CD1c-positive myeloid dendritic cell (primary cell): ENCODE results near the gene SLC23A1.

Source experiments
- DNase-seq: peaks from one replicate; pipeline ENCODE4 v3.0.0-alpha.2; 2016; ENCODE audit errors: extremely low spot score

The SLC23A1 gene

DNA sequence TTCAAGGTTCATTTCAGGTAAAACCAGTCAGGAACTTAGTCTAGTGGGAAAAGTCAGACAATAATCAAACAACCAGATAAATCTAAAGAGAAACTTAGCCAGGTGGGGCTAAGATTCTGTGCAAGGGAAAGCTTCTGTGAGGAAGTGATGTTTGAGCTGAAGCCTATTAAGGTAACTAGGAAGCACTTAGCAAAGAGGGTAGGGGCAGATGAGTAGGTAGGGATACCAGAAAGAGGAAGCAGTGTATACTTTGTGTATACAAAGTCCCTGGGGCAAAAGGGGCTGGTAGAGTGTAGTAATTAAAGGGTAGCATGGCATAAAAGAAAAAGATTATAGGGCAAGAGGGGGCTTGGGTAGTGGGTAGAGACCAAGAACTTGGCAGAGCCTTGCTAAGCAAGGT, 24.4 kb upstream of the SLC23A1 start:
- DNase-seq = no peak

DNA sequence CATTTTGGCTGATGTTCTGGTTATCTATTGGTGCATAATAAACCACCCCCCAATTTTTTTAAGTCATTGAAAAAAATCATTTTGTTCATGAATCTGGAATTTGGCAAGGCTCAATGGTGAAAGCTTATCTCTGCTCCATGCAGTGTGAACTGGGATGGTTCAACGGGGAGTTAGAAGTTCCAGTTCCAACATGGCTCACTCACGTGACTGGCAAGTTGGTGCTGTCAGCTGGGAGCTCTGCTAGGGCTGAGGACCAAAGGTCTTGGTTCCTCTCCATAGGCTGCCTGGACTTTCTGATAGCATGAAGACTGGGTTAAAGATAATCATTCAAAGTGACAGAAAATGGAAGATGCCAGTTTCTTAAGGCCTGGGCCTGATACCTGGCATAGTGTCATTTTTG, 23.9 kb upstream of the SLC23A1 start:
- no peak for DNase-seq

GRCh38 chr5:139404484-139404840, 21.4 kb upstream of the SLC23A1 start:
- no peak for DNase-seq

DNA sequence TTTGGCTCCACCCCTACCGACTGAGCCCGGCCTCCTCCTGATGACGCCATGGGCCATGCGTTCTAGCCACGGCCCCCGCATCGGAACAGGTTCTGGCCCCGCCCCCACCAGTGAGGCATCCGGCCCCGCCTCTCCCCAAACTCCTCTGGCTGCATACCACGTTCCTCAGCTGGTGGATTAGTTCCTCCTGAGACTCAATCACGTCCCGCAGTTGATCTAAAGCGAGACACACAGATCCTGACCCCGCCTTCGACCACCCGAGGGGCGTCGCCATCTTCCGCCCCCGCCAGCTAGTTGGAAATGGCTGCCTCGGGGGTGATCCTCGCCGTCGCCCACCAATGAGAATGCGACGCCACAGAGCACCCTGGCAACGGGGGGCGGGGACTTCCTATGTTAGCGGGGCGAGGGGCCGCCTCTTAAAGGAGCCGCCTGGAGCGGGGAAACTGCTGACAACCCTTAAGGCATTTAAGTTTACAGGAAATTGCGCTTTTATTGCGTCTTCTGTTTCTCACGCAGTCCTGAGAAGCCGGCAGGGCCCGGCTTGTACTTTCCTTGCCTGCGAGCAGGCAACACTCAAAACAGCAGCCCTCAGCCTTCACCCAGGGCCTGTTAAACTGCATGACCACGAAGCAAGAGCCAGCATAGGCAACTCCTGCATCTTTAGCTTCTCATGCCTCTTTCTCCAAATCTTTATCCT, 20.8 kb upstream of the SLC23A1 start, which contains the start of gene SPATA24:
TSS of gene SPATA24 (minus strand) at position 303 of the 697 bp plus-strand sequence. CDS start at position 274, 29 bp downstream.
- peak; percentile 99 for DNase-seq

GRCh38 chr5:139403418-139403786, 20.3 kb upstream of the SLC23A1 start:
- no peak for DNase-seq

GRCh38 chr5:139402561-139403158, 19.6 kb upstream of the SLC23A1 start:
- peak; percentile 29 for DNase-seq

DNA sequence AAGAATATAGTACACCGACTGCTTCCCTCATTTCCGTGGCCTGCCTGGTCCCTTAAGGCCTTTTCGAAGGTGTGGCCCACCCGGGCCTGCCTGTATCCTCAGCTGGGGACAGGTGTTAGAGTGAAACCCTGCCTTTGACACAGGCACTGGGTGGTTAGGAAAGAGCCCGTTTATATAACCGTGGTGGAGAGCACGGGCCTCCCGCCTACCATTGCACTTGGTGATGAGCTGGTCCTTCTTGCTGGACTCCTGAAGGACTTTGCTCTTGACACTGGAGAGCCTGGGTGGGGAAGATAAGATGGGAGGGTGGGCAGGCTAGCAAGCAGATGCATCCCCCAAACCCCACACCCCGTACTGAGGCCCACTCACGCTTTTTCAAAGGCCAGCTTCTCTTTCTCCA, 18.4 kb upstream of the SLC23A1 start:
- no peak for DNase-seq

GRCh38 chr5:139399501-139400121, 16.5 kb upstream of the SLC23A1 start:
- DNase-seq = no peak

DNA sequence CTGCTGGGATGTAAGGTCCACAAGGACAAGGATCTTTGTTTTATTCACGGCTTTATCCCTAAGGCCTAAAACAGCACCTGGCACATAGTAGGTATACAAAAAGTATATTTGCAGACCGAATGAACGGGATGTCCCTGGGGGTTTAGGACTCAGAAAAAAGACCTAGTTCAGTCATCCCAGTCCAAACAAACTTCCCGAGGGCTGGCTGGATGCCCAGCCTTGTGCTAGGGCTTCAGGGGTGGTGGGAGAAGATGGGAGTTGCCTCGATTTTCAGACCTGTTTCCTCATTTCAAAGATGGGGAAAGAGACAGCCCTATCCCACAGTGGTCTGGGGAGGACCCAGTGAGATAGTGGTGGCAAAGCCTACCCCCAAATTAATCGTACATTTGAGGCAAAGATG, 14.8 kb upstream of the SLC23A1 start:
- no peak for DNase-seq

DNA sequence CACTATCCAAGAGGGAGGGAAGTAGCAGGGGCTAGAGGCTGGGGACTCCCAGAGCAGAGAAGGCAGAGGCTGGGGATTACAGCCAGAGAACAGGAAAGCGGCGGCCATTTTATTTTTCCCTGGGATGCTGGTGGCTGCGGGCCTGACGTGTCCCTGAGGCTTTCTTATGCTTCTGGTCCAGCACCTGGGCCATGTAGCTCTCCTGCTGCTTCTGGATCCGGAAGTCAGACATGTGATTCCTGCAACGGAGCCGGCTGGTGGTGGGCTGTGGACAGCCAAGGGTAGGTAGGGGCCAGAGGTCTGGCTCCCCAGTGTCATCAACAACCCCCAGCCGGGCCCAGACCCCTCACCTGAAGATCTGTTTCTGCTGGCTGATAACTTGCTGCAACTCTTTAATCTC, 13.6 kb upstream of the SLC23A1 start:
- DNase-seq = no peak

DNA sequence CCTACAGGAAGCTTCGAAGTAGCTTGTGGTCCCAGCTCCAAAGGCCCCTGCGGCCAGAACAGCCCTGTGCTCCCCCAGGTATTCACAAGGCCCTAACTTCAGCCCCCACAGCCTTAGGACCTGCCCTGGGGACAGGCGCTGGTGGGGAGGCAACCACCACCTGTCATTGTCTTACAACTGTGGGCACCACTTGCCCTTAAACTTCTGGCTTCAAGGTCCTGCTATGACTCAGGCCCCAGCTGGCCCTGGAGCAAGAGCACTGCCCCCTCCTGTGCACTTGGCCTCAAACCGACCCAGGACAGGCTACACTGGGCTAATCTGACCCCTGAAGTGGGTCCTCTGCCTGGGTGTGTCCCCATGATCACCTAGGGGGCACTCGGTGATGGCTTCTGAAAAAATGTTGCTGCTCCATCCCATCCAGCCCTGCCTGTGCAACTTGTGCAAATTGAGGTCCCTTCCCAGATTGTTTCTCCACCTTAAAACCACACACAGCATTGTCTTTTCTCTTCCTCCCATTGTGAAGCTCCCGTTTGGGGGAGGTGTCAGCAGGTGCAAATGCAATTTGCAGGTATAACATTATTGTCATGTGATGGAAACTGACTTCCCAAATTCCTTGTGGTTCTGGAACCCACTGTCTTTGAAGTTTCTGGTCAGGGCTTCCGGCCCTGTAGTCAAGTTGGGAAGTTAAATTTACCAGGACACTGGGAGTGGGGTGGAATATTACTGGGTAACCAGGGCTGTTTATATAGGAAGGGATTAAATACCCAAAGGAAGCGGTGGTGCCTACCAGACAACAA, 12.9 kb upstream of the SLC23A1 start:
- DNase-seq = no peak

GRCh38 chr5:139394654-139395566, 11.8 kb upstream of the SLC23A1 start, which contains the start of gene PROB1:
Gene PROB1 (minus strand): TSS chr5:139395104. CDS start chr5:139395081, 23 bp downstream.
- DNase-seq = no peak

GRCh38 chr5:139394123-139394653, 11.1 kb upstream of the SLC23A1 start:
- DNase-seq = peak; percentile 63

DNA sequence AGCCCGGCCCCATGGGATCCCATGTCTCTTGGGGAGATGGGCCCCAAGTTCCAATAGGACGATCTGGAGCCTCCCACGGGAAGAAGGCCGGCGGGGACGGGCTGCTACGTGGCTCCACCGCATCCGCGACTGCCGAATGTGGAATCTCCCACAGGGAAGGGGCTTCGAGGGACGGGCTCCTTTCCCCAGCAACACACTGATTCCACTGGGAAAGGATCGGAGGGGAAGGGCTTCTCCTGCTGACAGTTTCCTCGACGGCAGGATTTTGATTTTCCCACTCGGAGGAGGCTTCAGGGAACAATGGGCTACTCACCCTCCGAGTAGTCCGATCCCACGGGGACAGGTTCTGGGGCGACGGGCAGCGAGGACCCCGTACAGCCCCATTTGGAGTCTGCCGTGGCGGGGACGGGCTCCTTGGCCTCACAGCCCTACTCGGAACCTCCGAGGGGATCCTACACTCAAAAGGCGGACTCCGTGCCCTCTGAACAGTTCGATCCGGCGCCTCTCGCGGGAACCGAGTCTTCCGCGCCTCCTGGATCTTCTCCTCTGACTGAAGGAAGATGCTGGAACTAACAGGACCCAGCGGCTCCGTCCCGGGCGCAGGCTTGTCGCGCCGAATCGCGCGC, 10.5 kb upstream of the SLC23A1 start:
- no peak for DNase-seq

- peak; percentile 71 for DNase-seq
Observed at GRCh38 chr5:139392678-139393496, 9.8 kb upstream of the SLC23A1 start.

DNA sequence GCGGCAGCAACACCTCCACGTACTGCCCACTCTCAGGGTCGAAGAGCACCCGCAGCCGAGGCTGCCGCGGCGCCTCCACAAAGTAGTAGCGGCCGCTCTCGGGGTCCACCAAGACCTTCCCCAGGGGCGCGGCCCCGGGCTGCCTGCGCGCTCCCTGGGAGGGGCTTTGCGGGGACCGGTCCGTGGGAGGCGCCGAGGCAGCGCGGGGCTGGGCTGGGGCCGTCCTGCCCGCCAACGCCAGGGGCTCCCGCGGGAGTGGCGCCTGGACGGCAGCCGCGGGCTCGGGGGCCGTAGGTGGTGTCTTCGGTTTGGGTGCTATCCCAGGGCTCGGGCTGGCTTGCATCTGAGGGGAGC, 9.2 kb upstream of the SLC23A1 start:
- no peak for DNase-seq

DNA sequence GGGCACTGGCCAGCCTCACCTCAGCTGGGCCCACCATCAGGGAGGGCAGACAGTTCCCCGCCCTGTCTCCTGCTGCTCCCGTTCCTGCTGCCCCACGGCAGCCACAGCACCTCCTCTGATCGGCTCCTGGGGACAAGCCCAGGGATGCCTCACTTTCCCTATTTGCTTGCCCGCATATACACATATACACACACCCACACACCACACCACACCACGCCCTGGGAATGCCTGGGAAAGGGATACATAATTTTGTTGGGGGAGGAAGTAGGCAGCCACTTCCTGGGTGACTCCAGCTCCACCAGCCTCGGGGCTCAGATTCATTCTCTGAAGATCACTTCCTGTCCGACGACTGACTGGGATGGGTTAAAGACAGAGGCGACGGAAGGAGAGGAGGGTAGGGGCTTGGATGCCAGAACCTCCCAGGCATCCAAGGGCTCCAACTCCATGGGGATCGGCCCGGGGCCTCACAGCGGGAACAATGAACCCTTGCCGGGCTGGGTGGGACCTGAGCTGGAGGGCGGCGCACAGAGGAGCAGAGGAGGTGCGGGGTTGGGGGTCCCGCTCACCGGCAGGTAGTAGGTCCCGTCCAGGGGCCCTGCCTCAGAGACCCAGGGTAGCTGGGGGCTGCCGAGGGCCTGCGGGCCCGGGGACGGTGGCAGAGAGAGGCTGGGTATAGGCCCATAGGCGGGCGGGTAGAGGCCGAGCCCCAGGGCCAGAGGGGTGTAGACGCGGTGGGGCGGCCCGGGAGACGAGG, 8.7 kb upstream of the SLC23A1 start:
- DNase-seq = peak; percentile 45

DNA sequence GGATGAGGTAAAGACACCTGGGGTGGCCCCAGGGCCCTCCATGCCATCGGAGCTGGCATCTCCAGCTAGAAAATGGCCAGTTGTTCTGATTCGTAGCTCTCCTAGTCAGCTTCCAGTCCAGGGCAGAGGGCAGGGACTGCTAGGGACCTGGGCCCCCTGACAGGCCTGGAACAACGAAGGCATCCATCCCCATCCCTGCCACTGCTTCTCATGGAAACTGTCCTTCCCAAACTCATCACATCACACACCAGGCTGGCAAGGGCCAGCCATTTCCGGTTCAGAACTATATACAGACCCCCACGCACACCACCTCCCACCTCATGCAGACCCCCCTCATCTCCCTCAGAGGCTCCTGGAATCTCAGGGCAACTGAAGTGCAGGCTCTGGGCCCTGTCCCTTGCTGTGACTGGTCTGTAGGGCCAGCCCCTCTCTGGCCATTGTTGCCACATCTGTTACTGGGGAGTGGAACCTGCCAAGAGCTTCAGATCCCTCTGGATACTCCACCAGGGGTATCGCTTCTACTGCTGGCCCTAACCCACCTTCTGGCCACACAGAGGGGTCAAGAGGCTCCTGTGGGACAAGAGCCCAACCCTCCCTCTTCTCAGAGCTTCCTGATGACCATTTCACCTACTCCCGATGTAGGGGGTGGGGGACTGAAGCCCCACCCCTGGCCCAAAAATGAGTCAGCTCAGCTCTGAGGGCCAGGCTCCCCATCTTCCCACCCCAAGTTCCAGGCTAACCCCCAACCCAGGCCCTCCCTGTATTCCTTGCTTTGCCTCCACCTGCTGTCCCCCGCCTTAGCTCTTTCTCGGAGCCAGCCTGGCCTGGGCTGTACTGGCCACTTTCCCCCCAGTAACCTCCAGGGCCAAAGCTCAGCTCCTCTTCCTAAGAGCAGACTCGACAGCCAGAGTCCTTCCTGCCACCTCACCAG, 7.8 kb upstream of the SLC23A1 start:
- no peak for DNase-seq
